NCI-H1092 (cell line): ENCODE data around the gene TMEM51.
A peak's percentile ranks its signal among the peaks of the same experiment; 100 is the strongest.
"Not testable (repeated sequence)": the region's sequence is repeated elsewhere in the genome, so short reads cannot be mapped to it uniquely, and the experiment has no call there.

Source experiments
- DNase-seq: peaks from one replicate; lab custom pipeline; 2025; lab: John Stamatoyannopoulos, UW

The TMEM51 gene

DNA sequence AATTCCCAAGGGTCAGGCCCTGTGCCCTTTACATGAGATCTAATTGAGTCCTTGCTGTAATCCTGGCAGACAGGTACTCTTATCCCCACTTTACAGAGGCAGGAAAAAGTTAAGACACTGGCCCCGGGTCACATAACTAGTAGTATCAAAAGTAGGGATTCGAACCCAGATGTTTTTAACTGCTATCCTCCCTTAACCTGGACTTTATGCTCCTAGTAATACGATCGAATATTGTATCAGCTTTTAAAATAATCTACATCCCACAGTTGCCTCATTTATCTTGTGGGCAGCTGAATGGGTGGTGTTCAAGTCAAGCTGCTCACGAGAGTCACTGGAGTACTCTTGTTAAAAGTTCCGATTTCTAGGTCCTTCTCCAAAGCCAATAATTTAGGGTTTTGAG, 25.5 kb upstream of the TMEM51 start:
- no peak for DNase-seq

DNA sequence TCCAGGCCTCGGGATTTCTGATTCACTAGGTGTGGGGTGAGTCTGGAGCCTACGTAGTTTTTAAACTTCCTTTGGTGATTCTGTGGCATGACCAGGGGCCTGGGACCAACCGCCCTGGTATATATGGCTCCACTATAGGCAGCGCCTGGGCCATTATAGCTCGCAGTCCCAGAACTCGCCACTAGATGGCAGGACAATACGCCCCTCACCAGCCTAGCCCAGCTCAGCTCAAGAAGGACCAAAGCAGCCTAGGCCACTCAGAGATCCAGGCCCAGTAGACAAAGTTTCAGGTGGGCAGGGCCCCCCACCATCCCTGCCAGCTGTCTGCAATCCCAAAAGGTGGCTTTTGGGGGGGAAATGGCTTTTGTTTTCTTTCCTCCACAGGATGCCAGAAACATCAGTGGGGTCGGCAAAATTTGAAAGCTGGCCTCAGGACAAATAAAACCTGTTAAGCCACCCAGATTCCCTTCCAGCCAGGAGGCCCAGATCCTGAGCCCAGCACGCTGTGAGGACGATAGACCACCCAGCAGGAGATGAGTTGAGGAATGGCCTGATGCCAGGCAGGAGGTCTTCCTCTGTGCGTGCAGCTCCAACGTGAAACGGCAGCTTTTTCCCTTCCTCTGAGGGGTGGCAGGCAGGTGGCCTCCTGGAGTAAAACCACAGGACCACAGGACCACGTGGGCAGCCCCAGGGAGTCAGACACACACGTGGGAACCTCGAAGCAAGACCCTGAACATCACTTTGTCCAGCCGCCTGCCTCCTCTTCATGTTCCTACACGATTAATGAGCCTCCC, 24.8 kb upstream of the TMEM51 start:
- DNase-seq = peak; percentile 72

DNA sequence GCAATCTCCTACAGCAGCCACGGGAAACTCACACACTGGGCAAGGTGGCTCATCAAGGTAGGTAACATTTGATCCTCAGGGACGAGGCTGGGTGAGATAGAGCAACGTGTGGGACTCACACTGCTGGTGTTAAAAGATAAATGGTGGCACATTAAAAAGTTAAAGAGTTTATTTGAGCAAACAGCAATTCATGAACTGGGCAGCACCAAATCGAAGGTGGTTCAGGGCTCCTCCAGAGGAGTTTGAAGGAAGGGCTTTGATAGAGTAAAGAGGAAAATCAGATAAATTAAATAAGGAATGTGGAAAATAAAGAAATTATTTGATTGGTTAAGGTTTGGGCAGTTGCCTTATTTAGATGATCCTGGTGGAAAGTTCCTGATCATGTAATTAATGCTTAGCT, 23.6 kb upstream of the TMEM51 start:
- DNase-seq = no peak

DNA sequence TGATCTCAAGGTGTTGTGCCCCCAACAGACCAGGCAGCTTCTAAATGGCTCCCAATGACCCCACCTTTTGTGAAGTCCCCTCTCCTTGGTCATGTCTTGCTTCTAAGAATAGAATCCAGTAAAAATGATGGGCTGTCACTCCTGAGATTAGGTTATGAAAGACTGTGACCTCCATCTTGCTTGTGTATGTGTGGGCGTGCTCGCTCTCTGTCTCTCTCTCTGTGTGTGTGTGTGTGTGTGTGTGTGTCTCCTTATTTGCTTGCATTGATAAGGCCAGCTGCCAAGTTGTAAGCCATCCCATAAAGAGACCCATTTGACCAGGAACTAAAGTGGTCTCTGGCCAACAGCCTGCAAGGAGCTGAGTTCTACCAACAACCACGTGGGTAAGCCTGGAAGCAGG, 22.9 kb upstream of the TMEM51 start:
- DNase-seq = no peak

DNA sequence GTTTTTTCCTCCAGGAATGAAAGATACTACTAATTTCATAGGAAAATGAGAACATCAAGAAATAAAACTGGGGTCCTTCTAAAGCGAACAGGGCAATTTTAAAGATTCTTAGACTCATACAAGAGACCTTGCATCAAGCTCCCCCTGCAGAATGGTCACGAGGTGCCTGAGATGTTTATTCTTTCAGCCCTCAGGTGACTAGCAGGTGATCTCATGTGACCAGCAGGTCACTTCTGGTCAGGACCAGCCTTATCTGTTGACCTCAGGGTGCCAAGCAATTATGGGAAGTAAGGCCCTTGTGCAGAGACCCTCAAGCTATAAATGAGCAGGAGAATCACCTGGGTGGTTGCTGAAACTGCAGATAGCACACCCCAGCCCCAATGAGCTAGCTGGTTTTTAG, 20.6 kb upstream of the TMEM51 start:
- DNase-seq = no peak

DNA sequence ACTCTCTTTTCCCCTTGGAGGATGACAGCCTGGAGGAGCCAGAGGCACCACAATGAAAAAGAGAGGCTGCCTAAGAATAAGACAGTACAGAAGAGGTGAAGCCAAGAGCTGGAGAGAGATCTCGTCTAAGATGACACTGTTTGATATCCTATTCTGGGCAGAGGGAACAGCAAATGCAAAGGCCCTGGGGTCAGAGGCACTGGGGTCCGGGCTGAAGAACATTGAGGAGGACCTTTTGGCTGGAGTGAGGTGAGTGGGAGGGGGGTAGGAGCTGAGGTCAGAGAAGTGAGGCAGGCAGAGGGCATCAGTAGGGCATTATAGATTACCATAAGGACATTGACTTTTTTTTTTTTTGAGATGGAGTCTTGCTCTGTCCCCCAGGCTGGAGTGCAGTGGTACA, 19.3 kb upstream of the TMEM51 start:
- no peak for DNase-seq

DNA sequence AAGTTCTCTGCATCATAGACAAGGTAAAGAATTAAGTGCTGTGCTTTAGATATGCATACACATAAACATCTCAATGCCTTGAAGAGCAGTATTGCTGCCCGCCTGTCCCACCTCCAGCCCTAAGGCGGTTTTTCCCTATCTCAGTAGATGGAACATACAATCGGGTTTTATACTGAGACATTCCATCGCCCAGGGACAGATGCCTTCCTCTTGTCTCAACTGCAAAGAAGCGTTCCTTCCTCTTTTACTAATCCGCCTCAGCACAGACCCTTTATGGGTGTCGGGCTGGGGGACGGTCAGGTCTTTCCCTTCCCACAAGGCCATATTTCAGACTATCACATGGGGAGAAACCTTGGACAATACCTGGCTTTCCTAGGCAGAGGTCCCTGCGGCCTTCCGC, 17.9 kb upstream of the TMEM51 start:
- not testable (repeated sequence) for DNase-seq

DNA sequence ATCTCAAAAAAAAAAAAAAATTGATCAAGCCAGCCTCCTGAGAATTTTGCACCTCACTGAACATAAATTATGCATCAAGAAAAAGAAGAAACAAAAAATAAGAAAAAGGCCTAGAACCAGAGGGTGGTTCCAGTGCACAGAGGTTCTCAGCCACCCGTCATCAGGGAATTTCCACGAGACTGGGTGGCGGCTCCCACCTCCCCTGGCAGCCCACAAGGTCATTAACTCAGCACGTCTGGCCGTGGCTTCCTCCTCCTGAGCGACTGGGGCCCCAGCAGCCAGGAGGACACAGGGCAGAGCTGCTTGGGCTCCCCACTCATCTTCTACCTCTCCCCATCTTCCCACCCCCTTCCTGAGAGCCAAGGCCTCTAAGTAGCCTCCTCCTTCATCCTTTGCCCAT, 15.7 kb upstream of the TMEM51 start:
- DNase-seq = no peak

DNA sequence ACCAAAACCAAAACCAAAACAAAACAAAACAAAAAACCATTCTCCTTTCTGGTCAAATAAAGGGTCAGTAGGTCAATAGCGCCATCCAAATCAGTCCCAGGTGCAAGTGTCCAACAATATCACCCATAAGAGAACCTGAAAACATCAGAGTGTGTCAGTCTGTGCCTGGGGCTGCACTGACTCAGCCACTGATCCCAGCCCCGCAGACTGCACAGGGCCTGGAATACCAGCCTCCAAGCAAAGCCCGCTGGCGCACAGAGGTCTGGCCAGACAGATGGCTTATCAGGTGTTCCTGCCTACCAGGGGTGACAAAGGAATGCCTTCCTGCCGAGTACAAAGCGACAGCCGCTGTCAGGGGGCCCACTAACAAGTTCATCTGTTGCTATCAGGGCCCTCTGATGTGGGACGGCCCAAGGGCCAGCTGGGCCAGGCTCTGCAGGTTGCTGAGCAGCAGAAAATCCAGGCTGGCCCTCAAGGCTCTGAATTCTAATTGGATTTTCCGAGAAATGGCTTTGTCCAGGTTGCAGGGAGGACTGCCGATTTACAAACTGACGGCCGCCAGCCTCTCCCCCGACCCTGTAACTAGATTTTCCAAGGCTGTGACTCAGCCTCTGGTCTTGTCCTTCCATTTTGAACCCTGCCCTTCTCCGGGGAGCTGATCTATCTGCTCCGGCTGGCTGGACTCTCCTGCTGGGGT, 13.7 kb upstream of the TMEM51 start:
- no peak for DNase-seq

DNA sequence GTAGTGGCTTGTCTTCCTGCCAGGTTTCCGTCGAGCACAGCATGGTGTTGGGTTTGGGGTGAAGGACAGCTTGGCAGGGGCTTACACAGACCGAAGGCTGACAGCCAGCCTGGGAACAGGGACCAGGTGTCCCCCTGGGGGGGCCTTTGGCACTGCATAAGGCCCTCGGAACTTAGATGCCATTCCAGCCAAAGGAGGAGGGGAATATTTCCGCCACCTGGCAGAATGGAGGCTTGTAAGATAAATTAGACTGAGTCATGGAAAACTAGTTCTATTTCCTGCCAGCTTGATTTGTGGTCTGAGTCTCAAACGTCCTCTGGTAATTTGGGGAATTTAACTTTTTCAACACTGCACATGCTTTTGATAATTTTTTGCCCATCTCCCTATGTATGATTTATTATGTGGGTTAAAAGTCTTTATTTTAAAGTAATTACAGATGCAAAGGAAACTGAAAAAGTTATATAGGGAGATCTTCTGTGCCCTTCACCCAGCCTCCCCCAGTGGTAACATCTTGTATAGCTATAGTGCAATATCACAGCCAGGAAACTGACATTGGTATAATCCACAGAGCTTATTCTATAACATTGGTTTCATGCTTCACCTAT, 11.5 kb upstream of the TMEM51 start:
- DNase-seq = no peak

DNA sequence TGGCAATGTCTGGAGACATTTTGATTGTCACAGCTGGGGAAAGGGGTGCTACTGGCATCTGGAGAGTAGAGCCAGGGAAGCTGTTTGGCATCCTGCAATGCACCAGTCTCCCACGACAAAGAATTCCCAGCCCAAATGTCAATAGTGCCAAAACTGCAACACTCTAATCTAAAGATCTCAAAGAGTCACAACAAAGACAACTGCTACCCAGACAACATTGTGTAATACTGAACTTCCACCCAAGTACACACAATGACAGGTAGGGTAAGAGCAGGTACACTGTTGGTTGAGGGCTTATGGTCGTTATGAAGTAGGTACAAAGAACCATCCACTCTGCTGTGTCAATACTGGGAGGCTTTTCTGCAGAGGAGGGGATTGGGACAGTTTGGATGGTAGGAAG, 8.2 kb upstream of the TMEM51 start:
- DNase-seq = no peak

DNA sequence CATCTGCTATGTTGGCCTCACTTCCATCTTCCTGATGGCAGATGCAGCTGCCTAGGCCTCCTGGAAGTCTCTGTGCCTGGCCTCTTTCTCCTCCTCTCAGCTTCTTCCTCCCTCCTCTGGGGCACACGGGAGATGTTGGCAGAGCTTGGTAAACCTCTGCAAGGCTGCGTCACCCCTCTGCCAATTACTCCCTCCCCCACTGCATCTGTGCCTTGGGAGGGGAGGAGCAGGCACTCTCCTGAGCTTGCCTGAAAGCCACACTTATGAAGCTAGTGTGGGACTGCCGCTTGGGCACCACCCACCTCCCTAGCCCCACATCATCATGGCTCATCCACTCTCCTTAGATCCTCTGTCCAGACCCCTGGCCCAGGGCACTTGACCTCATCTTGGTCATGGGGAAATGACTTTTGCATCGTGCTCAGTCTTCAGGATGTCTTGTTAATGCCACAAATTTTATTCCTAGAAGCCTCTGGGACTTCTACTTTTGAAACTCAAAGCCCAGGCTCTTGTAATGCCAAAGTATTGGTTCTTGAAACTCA, 7.3 kb upstream of the TMEM51 start:
- no peak for DNase-seq

DNA sequence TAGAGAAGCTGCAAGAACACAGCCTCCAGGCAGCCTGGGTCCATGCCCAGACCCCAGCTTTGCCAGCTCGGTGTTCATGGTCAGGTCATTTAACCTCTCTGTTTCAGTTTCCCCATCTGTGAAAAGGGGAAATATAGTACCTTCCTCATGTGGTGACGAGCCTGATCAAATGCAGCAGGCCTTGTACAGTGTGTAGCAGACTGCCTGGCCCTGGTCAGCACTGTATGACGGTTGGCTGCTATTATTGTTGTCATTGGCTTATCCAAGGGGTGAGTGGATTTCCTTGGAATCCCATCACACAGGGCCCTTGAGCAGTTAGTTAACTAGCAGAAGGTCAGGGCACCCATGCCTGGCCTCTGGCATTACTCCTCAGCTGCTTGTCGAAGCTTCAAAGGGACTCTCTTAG, 6.6 kb upstream of the TMEM51 start:
- no peak for DNase-seq

DNA sequence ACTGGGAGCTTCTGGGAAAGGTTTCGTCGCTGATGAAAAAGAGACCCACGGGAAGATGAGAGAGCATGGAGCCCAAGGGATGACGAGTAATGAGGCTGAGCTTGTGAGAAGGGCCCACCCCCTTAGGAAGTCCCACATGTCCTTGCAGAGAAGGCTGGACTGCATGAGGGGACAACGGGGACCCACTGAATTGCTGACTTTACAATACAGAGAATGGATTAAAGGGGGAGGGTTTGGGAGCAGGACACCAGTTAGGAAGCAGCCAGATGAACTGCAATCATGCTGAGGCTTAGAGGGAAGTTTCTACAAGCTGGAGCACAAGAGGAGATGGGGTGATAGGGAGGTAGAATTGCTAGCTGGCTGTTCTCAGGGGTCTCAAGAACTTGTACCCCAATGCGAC, 5.5 kb upstream of the TMEM51 start:
- DNase-seq = no peak

DNA sequence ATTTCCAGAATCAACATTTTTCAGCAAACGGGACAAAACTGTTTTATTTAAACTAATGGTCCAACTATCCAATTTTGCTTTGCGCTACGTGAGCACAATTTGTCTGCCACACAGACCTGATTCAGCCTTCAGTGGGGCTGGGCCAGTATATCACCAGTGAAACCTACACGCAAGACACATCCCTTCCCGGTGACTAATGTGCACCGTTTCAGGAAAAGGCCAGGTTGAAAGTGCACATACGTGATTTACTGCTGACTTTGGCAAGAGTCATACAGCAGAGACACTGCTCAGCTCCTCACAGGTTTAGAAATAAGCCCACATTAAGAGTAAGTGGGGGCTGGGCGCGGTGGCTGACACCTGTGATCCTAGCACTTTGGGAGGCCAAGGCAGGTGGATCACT, 5.1 kb upstream of the TMEM51 start:
- no peak for DNase-seq

DNA sequence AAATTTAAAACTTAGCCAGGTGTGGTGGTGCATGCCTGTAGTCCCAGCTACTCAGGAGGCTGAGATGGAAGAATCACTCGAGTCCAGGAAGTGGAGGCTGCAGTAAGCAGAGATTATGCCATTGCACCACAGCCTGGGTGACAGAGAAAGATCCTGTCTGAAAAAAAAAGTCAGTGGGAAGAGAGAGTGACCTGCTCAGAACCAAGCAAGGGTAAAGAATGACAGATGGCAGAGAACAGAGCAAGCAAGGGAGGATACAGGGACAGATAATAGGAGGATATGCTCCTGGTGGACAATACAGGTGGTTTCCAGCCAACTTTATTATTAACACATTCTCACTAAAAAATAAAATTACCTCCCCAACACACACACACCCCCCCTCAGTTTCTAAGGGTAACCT, 4.6 kb upstream of the TMEM51 start:
- DNase-seq = no peak

DNA sequence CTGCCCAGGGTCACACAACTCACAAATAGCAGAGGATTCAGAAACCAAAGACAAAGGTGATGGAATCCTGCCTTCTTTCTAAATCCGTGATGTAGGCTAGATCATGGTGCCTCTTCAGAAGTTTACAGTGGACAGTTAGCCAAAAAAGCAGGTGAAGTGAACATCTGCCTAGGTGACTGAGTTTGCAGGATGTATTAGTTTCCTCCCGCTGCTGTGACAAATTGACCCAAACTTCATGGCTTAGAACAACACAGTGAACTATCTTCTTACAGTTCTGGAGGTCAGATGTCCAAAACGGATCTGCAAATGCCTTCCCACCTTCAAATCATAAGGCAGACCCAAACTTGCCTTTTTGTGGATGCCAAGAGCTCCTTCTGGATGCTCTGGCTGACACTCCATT, 3.2 kb upstream of the TMEM51 start:
- no peak for DNase-seq

DNA sequence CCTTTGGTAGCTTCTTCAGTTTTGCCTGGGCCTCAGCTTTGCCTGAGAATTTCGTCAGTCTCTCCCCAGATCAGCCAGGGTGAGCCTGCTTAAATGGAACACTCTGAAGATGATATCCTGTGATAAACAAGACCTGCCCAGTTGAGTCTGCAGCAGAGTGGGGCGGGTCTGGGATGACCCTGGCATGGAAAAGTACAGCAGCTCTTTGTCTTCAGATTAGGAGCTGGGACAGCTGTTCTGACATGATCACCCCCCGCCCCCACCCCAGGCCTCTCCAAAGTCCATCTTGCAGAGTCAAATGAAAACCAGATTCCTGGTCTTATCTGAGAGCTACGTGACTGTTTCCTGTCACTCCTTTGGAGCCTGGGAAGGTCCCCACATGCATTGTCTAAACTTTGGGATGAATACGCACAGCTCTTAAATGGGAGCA, 2.2 kb upstream of the TMEM51 start:
- no peak for DNase-seq

DNA sequence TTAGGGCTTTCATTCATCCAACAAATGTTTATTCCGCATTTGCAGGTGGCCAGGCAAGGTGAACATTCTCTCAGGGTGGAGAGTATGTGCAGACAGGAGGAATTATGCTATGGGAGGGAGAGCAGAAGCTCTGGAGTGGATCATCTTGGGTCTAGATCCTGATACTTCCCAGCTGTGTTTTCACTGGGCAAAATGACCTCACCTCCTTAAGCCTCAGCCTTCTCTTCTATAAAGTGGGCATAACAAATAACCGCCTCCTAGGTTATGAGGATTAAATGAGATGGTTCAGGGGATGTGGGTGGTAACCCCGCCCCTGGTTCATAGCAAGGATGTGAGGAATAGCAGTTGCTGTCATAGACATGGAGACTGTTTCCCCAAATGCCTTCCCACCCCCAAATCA, 1.7 kb upstream of the TMEM51 start:
- DNase-seq = no peak

DNA sequence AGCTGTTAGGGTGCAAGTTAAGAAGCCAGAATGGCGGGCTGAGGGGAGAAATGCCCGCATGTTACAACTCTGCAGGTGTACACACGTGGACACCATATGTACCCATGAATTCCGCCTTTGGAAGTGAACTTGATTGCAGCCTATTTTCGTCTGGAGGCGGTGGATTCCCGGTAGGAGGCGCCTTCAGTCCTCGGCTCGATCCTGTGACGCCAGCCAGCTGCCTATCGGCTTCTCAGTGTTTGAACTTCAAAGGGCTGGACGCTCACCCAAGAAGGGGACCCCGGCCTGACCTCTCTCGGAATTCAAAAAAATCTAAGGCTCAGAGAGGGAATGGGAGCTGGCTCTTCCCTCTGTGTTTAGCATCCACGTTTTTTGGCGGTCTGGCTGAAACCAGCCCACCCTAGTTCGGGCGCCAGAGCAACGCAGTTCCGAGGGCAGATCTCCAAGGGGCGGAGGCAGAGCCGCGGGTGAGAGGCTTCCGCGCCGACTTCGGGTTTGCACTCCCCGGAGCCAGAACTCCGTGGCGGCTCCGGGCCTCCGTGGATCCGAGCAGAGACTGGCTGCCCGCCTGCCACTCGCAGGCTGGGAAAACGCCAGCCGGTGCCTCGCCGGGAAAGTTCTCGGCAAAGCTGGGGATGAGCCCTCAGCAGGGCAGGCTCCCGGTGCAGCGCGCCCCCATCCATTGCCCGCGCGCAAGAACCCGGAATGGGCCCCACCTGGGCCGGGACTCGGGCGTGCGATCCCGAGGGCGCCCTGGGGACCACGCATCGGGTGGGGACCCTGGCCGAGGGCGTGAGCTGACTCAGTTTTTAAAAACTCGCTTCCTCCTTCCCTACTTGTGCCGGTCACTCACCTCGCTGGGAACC, 996 bp upstream of the TMEM51 start:
- peak; percentile 82 for DNase-seq

DNA sequence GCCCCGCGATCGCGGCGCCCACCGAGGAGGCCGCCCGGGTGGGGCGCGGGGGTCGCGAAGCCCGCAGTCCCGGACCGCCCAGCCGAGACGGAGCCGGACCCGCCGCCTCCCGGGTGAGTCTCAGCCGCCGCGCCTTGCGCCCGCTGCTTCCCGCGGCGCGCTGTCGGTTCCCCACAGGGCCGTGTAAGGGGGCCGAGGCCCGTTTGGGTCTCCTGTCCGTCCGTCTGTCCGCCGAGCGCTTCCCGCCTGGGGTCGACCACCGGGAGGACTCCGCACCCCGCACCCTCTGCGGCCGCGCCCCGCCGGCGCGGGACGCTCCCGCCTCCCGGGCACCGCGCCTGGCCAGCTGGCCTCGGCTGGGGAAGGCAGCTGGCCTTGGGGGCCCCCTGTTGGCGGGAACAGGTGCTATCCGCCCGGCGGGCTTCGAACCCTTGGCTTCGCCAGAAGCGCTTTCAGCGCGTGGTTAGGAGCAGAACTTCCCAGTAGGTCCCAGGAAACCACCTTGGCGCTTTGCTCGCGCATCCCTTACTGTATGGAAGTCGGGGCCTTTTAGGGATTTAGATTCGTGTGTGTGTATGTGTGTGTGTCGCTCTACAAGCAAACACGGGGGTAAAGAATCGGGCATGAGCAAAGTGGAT, 414 bp downstream of the TMEM51 start:
- peak; percentile 16 for DNase-seq
